ENCODE measurements around the gene SBNO2.

The SBNO2 gene

DNA sequence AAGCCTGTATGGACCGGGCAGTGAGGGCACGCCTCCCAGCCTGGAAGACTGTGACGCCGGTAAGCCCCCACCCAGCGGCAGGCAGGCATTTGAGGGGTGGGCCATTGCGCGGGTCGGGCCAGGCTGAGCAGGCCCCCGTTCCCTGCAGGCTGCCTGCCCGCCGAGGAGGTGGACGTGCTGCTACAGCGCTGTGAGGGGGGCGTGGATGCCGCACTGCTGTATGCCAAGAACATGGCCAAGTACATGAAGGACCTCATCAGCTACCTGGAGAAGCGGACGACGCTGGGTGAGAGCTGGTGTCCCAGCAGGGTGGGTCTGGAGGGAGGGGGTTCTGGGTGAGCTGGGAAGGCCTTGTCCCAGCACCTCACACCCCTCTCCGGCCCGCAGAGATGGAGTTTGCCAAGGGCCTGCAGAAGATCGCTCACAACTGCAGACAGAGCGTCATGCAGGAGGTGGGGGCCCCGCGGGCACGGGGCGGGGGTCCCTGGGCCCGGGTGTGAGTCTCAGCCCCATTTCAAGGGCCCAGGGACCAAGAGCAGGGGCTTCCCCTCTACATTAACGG lies 100.0 kb downstream of the SBNO2 start:
- DNase-seq (ENCODE audit: low read depth, low spot score) = no peak

DNA sequence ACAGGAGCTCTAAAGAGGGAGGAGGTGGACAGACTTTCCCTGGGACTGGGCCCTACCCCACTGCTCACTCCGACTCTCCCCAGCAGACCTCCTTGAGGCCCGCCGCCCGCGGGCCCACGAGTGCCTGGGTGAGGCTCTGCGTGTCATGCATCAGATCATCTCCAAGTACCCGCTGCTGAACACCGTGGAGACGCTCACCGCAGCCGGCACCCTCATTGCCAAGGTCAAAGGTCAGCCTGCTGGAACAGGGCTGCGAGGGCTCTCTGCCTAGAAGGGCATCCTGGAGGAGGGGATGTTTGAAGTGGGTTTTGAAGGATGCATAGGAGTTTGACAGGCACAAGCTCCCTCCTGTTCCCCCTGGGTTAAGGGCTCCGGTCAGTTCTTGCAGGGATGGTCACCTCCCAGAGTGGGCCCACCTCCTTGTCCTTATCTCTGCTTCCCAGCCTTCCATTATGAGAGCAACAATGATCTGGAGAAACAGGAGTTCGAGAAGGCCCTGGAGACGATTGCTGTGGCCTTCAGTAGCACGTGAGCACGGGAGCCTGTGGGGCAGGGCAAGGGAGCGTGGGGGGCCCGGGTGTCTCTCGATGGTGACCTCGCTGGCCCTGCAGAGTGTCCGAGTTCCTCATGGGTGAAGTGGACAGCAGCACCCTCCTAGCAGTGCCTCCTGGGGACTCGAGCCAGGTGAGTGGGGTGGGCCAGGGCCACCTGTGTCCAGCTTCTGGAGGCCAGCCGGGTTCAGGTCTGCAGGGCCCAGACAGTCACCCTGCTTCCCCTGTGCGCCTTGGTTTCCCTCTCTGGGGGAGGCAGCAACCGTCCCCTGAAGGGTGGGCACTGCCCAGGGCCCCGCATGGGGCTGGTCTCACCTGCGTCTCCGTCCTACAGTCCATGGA lies 100.8 kb downstream of the SBNO2 start:
- DNase-seq (ENCODE audit: low read depth, low spot score) = no peak

DNA sequence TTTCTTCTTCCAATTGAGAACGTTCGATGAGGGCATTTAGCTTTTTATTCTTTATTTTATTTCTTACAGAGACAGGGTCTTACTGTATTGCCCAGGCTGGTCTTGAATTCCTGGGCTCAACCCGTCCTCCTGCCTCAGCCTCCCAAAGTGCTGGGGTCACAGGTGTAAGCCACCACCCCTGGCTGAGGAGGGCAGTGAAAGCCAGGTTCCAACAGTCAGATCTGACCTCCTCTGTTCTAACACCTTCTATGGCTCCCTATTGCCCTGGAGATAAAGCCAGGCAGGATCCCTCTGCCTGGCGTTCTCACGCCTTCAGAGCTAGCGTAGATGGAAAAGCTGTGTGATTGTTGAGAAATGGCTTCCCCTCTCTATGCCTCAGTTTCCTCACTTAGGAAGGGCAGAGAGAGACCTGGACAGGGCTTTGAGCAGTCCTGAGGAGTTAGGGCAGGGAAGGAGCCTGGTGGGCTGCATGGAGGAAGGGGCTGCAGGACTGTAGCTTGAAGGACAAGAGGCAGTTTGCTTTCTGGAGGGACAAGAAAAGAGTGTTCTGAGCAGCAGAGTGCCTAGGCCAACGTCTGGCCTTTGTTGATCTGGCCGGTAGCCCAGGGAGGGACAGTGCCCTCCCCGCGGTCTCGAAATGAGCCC lies 101.6 kb downstream of the SBNO2 start:
- no peak for DNase-seq (ENCODE audit: low read depth, low spot score)

DNA sequence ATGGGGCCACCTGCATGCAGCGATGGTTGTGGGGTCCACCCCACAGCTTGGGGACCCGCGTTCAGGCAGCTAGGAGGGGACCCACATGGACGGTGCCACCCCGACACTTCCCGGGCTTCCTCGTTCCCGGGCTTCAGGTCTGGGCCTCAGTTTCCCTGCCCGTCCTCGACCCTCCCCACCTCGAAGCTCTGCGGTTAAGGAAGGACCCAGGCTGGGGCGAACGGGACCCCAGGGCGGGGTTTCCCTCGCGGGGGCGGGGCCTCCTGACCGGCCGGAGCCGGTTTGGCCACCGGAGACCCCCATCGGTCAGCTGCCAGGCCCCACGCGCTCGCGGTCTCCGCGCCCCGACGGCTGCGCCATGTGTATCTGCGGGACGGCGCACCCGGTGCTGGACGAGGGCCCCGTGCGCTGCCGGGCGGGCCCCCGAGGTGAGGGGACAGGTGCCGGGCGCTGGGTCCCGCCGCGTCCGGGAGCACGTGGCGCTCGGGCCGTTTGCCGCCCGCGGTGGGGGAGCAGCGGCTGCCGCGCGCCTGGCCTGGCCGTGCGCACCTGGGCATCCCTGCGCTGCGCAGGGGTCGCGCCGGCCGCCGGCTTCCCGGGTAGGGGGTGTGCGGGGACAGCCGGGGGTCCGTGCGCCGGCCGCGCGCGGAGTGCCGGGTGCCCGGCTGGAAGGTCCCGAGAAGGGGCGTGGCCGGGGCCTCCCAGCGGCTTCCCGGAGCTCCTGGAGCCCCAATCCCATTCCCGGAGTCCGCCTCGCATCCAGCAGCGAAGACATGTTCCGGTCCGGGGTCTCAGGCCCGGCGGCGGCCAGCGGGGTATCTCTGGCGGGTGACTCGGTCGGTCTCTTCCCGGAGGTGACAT lies 102.9 kb downstream of the SBNO2 start:
- DNase-seq (ENCODE audit: low read depth, low spot score) = no peak

DNA sequence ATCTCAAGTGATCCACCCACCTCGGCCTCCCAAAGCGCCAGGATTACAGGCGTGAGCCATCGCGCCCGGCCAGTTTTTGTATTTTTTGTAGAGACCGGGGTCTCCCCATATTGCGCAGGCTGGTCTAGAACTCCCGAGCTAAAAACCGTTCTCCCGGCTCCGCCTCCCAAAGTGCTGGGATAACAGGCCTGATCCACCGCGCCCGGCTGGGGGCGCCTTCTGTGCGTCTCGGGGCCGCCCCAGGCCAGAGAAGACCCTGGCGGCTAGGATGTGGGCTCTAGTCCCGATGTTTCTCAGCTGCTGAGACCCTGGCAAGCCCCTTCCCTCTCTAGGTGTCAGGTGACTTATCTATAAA lies 103.5 kb downstream of the SBNO2 start:
- no peak for DNase-seq (ENCODE audit: low read depth, low spot score)

DNA sequence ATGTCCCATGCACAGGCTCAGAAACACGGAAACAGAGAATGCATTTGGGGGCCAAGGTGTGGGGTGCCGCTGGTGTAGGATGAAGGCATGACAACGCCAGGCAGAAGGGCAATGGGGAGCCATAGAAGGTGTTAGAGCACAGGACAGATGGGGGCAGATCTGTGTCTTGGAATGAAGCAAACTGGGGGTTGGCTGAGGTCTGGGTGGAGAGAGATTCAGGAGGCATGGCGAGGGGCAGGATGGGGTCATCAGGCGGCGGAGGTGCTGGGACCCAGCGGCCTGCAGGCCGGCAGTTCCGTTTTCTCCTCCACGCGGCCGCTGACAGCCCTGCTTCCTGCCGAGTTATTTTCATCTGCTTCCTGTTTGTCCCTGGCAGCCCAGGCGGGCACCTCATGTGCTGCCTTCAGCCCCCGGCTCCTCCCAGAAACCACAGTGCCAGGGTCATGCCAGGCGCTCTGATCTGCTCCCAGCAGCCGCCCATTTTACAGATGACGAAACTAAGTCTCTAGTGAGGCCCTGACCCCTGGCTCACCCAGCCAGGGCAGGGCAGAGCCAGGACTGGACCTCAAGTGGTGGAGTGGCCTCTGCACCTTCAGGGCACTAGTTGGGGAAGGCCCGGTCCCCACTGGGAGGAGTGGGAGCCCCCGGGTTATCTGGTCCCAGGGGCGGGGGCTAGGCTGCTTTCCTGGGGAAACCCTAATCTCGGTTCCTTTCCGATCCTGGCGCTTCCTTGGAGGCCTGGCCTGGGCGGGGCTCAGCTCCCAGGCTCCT lies 104.9 kb downstream of the SBNO2 start:
- no peak for DNase-seq (ENCODE audit: low read depth, low spot score)

DNA sequence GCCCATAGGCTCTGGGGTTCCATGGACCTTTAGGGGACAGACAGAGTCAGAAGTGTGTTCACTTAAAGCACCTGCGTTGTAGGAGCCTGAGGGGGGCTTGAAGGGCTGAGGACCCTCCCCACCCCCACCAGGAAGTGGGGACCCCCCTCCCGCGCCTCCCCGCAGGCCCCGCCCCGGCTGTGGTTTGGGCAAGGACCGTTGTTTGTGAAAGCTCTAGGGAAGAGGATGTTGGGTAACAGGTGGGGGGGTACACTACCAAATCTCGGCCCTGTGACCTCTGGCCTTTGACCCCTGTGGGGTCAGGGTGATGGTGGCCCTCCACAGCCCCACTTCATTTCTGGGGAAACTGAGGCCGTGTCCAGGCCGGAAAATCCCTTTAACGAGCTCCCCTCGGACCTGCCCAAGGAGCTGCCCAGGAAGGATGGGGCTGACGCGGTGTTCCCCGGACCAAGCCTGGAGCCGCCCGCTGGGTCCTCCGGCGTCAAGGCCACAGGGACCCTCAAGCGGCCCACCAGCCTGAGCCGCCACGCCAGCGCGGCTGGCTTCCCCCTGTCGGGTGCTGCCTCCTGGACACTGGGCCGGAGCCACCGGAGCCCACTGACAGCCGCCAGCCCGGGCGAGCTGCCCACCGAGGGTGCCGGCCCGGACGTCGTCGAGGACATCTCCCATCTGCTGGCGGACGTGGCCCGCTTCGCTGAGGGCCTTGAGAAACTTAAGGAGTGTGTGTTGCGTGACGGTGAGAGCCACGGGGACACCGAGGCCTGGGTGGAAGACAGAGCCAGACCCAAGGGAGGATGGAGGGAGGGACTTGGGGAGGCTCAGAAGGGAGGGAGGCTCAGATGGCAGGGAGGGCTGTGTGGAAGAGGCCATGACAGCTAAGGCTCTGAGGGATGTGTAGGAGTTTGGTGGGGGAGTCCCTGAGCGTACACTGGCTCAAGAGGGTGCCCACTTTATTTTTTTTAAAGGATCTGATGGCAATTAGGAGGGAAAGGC lies 105.8 kb downstream of the SBNO2 start:
- no peak for DNase-seq (ENCODE audit: low read depth, low spot score)

DNA sequence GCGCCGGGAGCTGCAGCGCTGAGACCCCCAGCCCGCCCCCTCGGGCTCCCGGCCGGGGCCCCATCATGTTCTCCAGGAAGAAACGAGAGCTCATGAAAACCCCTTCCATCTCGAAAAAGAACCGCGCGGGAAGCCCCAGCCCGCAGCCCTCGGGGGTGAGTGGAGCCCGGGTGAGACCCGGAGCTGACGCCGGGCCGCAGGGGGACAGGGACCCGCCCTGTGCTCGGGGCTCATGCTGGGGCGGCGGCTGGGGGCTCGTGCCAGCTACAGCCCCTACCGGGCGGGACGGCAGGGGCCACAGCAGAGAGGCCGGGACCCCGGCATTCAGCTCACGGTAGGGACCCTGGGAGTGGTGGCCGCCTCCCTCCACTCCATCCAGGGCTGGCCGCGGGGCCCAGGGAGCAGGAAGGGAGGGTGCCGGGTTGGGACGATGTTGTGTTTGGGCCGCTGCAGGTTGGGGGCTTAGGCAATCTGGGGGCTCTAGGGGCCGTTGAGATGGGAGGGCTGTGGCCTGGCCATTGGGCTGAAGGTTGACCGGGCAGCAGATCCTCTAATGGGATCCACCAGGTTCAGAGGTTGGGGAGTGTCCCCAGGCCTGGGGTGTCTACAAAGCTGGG lies 106.6 kb downstream of the SBNO2 start:
- DNase-seq (ENCODE audit: low read depth, low spot score) = no peak

DNA sequence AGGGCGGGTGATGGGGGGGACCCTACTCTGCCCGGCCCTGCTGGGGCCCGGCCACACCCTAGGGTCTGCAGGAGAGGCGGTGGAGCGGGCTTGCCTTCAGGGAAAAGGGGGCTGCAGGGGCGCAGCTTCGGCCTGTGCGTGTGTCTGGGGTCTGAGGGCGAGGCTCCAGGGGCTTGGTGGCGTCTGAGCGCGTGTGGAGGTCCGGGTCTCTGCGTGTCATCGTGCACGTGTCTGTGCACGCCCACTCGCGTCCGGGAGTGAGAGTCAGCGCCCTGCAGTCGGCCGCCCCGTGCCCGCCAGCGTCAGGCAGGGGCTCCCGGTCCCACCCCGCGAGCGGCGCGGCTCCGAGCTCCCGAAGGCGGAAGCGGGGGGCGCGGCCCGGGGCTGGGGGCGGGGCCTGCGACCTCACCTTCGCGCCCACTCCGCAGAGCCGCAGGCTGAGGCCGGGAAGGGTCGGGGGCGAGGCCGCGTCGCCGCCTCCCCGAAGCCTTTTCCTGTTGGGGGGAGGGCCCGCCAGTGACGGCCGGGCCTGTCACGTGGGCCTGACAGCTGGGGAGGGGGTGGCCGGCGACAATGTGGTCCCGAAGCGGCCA lies 107.2 kb downstream of the SBNO2 start, which contains the start of gene ARHGAP45:
ARHGAP45 (plus strand) TSS at position 420 of the 593 bp plus-strand sequence. CDS start 239 bp downstream, outside the sequence.
- DNase-seq (ENCODE audit: low read depth, low spot score) = no peak

DNA sequence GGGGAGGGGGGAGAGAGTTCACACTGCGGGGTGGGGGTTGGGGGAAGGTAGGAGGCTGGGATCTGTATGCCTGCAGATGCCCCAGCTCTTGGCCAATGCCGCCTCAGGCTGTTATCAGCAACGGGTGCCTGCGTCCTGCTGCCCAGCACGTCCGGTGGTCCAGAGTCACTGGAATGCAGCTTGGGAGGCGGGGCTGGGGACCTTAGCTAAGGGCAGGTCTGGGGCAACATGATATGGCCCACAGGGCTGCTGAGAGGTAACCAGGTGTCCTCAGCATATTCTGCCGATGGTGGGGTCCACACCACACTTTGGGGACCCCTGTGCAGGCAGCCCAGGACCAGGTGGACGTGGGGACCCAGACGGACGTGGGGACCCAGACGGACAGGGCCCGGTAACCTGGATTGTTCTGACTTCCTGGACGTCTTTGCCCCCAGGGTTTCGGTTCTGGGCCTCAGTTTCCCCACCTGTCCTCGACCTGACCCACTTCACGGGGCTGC lies 107.8 kb downstream of the SBNO2 start:
- no peak for DNase-seq (ENCODE audit: low read depth, low spot score)

DNA sequence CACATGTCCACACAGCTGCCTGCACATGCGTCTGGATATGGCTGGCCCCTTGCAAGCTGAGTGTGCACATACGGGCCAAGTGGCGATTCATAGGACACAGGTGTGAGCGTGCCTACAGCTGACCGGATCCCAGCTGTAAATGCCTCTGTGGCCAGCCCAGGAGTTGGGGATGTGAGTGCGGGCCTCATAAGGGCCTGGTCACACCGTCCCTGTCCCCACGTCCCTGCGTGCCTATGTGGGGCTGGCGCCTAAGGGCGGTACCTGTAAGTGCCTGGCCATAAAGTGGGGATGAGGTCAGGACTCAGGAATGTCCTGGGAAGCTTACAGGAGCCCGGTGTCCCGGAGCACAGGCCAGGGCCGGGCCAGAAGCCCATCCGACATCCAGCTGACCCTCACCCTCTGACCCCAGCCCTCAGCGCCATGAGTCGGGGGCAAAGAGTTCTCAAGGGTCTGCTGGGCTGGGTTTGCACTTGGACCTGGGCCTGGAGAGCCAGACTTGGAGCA lies 108.4 kb downstream of the SBNO2 start:
- DNase-seq (ENCODE audit: low read depth, low spot score) = no peak

DNA sequence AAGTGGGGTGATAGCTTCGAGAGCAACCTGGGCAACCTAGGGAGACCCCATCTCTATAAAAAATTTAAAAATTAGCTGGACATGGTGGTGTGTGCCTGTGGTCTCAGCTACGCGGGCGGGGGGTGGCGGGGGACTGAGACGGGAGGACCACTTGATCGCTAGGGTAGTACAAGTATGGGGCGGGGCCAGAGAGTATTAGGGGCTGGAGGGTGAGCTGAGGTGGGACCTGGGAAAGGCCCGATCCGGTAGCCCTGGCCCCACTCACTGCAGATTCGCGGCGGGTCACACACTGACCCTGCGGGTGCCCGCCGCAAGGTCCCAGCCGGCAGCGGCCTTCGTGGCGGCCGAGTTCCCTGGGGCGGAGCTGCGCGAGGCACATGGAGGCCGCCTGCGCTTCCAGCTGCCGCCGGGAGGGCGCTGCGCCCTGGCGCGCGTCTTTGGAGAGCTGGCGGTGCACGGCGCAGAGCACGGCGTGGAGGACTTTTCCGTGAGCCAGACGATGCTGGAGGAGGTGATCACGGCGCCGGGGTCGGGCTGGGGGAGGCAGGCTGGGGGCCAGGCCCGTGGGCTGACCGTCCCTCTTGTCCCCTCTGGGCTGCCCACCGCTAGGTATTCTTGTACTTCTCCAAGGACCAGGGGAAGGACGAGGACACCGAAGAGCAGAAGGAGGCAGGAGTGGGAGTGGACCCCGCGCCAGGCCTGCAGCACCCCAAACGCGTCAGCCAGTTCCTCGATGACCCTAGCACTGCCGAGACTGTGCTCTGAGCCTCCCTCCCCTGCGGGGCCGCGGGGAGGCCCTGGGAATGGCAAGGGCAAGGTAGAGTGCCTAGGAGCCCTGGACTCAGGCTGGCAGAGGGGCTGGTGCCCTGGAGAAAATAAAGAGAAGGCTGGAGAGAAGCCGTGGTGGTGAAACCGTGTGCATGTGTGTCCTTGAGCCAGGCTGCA lies 109.1 kb downstream of the SBNO2 start:
- no peak for DNase-seq (ENCODE audit: low read depth, low spot score)

DNA sequence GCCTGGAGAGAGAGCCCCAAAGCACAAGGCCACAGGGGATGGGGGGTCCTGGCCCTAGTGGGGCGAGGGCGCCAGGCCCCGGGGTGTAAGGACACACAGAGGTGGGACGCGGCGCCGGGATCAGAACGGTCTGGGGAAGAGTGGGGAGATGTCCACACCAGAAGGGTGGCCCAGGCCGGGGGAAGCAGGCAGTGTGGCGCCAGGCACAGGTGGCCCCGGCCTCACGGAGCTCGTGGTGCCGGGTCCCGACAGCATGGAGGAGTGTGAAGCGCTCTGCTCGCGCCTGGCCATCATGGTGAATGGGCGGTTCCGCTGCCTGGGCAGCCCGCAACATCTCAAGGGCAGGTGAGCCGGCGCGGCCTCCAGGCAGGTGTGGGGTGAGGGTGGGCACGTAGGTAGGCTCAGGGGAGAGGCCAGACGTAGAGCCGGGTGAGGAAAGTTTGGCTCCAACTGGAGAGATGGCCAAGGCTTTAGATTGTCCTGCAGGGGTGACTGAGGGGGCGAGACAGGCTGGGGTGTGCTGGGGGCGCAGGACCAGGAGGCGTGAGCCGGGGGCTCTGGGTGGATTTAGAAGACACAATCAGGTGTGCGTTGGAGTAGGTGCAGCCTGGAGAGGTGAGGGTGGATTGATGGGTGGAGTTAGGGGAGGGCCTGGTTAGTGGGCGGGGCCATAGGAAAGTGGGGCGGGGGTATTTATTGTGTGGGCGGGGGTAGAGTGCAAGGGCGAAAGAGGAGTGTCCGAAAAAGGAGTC lies 110.0 kb downstream of the SBNO2 start:
- no peak for DNase-seq (ENCODE audit: low read depth, low spot score)

DNA sequence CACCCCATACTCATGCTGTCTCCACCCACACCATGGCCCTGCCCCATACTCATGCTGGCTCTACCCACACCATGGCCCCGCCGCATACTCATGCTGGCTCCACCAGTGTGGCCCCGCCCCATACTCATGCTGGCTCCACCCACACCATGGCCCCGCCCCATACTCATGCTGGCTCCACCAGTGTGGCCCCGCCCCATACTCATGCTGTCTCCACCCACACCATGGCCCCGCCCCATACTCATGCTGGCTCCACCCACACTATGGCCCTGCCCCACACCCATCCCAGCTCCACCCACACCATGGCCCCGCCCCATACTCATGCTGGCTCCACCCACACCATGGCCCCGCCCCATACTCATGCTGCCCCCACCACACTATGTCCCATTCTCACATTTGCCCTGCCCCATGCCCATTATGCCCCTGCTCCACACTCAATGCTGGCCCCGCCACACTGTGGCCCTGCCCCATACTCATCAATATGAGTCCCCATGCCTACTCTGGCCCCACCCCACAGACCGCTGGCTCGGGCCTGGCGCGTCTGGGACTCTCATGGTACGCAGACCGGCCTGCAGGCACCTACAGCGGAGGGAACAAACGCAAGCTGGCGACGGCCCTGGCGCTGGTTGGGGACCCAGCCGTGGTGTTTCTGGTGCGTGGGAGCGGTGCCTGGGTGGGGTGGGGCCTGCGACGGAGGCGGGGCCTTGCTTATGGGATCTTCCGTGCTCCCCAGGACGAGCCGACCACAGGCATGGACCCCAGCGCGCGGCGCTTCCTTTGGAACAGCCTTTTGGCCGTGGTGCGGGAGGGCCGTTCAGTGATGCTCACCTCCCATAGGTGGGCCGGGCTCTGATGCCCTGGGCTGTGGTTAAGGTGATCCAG lies 110.8 kb downstream of the SBNO2 start:
- DNase-seq (ENCODE audit: low read depth, low spot score) = no peak

DNA sequence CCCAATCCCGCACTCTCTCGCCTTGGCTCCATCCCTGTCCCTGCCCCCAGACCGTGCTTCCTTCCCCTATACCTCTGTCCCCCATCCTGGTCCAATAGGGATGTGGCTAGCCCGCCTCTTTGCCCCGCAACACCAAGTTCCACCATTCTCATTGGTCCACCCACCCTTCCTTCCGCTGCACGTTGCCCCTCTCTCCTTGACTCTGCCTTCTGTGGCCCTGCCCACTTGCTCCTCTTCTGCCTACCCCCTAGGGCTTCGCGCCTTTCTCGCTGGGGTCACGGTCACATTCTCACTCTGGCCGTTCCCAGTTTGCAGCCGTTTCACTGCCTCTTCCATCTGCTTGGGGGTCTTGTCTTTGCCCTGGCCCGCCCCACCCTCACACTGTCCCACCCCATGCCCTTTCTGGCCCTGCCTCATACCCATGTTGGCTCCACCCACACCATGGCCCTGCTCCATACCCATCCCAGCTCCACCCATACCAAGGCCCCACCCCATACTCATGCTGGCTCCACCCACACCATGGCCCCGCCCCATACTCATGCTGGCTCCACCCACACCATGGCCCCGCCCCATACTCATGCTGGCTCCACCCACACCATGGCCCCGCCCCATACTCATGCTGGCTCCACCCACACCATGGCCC lies 111.6 kb downstream of the SBNO2 start:
- no peak for DNase-seq (ENCODE audit: low read depth, low spot score)
